NB4 (cell line): ENCODE data around the gene PC.

Source experiments
- POLR2A ChIP-seq: IDR thresholded peaks from 2 replicates; pipeline ENCODE4 v1.6.1; 2011; ENCODE audit warnings: mild to moderate bottlenecking; ENCODE audit not compliant: insufficient read length; ENCODE audit errors: extremely low read depth
- TF ChIP-seq, protein P1 (sequence below): IDR thresholded peaks from one replicate; pipeline ENCODE4 v1.5.1; 2012; ENCODE audit warnings: low read depth, low read length
- TF ChIP-seq, protein P2 (sequence below): IDR thresholded peaks from 2 replicates; pipeline ENCODE4 v1.6.1; 2011; ENCODE audit warnings: low read depth, low read length

DNA sequence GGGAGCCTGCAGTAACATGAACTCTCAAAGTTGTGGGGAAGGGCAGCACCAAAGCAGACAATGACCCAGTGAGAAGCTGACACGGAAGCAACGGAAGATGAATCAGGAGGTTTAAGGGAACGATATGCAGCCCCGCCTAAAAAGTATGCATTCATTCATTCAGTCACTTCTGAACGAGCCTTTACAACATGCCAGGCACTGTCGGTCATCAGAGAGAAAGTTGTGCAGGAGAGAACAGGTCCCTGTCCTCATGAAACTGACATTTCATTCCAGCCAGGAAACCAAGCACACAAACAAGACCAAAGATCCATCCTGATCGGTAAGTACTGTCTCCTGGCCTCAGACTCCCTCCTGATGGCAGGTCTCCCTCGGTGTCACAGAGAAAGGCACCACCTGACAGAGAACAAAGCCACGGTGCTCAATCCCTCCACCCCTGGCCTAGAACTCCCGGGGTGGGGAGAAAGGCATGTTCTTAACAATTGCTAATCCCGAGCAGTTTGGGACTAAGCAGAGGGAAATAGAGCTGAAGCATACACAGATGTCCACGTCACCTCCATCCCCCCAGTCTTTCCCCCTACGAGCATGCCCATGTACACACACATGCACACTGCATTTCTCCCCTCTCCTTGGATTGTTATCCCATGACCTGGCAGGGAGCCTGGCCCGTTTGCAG lies 52.0 kb downstream of the PC start:
- TF ChIP-seq, protein P1, sequence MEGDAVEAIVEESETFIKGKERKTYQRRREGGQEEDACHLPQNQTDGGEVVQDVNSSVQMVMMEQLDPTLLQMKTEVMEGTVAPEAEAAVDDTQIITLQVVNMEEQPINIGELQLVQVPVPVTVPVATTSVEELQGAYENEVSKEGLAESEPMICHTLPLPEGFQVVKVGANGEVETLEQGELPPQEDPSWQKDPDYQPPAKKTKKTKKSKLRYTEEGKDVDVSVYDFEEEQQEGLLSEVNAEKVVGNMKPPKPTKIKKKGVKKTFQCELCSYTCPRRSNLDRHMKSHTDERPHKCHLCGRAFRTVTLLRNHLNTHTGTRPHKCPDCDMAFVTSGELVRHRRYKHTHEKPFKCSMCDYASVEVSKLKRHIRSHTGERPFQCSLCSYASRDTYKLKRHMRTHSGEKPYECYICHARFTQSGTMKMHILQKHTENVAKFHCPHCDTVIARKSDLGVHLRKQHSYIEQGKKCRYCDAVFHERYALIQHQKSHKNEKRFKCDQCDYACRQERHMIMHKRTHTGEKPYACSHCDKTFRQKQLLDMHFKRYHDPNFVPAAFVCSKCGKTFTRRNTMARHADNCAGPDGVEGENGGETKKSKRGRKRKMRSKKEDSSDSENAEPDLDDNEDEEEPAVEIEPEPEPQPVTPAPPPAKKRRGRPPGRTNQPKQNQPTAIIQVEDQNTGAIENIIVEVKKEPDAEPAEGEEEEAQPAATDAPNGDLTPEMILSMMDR, result no peak
- TF ChIP-seq, protein P2, sequence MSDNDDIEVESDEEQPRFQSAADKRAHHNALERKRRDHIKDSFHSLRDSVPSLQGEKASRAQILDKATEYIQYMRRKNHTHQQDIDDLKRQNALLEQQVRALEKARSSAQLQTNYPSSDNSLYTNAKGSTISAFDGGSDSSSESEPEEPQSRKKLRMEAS, result no peak
- no peak for TF ChIP-seq POLR2A
